SK-N-SH (cell line): ENCODE results near the gene UBASH3B.

Source experiments
- CHD2 ChIP-seq: fragments of 150-350 bp; IDR thresholded peaks from 2 replicates; pipeline ENCODE4 v1.6.1; 2018; ENCODE audit warnings: low read length; ENCODE audit not compliant: partially characterized antibody
- ELF1 ChIP-seq: IDR thresholded peaks from 2 replicates; pipeline ENCODE4 v1.4.0; 2012
- NFIC ChIP-seq: IDR thresholded peaks from 2 replicates; pipeline ENCODE4 v1.4.0; 2012; ENCODE audit warnings: borderline replicate concordance
- RAD21 ChIP-seq: IDR thresholded peaks from 2 replicates; pipeline ENCODE4 v1.6.1; 2012; ENCODE audit warnings: mild to moderate bottlenecking, low read length
- SMC3 ChIP-seq: IDR thresholded peaks from 2 replicates; pipeline ENCODE4 v1.6.1; 2012; ENCODE audit warnings: low read depth, low read length, improper control_type of control experiment

DNA sequence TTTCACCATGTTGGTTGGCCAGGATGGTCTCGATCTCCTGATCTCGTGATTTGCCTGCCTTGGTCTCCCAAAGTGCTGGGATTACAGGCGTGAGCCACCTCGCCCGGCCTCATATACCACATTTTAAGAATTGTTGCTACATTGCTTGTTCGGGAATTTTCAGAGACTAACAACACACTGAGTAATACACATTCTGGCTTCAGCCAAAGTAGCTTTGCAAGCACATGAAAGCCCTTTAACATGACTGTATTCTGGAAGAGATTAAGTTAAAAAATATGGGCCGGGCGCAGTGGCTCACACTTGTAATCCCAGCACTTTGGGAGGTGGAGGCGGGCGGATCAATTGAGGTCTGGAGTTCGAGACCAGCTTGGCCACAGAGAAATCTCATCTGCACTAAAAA is 197.7 kb downstream of the UBASH3B start:
- TF ChIP-seq NFIC (no peak), ELF1 (no peak), RAD21 (no peak), CHD2 (no peak), SMC3 (no peak)
